HG03103 (cell line): Measurements from ENCODE around the gene SYTL3.

Experiments used
- ATAC-seq: cut with Tn5 transposase; IDR thresholded peaks from one replicate; pipeline ENCODE4 v1.9.1; 2021; ENCODE audit warnings: low read depth; ENCODE audit not compliant: unreplicated experiment

Gene SYTL3

DNA sequence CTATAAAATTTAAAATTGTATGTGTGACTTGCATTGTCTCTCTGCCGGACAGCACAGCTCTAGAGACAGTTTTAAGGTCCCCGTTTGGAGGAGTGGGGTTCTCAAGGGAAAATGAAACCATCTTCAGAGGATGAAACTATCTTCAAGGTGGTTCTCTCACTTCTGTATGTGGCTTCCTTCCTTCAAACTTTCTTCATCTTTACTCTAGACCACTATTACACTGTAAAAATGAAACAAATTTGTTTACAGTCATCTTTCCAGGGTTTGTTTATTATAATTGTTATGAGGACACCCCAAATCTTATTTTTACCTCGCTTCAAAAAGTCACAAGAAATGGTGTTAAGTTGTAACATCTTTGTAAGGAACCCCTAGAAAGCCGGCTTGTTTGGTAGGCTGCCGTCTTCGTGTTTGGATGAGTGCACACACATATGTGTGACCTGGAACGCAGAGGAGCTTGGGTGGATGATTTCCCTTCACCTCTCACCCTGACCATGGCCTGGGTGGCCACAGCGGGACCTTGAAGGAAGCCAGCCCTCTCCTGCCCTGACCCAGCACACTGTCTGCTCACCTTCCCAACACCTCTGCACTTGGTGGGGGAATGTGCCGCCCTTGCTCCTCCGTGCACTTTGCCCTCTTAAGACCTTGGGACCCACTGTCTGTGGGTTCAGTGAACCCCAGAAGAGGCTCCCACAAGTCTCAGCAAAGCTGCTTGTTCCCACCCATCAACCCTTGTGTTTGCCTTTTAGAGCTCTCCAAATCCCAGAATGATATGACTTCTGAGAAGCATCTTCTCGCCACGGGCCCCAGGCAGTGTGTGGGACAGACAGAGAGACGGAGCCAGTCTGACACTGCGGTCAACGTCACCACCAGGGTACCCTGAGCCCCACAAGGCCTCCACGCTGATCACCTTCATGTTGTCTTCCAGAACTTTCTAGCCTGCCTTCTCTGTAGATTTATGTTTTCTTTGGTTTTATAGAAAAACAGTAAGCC is 67.8 kb downstream of the SYTL3 start:
- ATAC-seq, result peak; percentile 39

DNA sequence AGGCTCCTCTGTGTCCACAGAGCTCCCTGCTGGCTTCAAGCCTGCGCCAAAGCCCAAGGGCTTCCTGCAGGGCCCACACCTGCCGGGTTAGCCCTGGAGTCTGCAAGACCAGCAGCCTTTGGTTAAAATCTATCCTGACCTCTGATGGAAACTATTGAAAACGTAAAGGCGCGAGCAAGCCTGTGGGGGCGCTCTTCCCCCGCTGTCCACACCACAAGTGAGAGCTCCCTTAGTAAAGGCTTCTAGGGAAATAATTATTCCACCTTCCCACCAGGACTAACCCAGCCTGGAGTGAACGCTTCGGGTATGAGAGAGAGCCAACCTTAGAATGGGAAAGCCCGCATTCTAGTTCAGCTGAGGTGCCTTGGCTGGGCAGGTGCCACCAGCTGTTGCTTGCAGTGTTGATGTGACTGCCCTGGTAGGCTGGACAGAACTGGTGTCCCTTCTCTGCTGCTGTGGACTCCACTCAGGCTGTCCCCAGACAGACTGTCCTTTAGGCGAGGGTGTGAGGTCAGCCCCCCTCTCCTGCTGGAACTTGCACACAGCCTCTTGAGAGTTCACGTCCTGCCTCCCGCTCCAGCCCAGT is 68.7 kb downstream of the SYTL3 start:
- ATAC-seq, result no peak

DNA sequence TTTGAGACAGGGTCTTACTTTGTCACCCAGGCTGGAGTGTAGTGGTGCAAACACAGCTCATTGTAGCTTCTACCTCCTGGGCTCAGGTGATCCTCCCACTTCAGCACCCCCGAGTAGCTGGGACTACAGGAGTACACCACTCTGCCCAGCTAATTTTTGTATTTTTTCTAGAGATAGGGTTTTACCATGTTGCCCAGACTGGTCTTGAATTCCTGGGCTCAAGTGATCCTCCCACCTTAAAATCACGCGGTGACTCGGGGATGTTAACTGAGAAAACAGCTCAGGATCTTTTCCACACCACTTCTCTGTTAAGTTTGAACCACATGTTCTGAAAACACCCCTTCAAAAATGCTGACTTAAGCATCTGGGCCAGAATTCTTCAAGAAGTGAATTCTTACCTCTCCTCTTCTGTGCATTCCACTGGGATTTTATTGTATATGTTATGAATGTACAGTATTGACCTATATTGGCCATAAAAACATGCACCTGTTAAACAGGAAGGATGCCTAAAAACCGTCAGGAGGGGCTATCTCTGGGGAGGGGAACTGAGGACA is 72.4 kb downstream of the SYTL3 start:
- no peak for ATAC-seq

DNA sequence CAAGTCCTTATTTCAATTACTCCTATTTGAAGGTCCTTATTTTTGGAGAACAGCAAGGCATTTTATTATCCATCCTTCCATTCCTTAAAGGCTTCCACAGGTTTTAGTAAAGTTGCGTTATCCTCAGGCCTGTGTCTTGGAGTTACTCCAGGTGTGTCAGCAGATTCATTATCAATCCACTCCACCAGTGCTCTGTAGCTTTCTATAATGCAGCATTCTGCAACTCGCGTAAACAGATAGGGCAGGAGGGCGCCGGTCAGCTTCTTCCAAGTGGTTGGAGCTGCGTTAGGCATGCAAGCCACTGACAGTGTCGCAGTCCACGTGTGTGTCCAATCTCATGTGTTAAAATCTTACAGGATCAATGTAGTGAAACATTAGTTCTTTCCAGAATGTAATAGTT is 75.8 kb downstream of the SYTL3 start:
- ATAC-seq, result no peak

DNA sequence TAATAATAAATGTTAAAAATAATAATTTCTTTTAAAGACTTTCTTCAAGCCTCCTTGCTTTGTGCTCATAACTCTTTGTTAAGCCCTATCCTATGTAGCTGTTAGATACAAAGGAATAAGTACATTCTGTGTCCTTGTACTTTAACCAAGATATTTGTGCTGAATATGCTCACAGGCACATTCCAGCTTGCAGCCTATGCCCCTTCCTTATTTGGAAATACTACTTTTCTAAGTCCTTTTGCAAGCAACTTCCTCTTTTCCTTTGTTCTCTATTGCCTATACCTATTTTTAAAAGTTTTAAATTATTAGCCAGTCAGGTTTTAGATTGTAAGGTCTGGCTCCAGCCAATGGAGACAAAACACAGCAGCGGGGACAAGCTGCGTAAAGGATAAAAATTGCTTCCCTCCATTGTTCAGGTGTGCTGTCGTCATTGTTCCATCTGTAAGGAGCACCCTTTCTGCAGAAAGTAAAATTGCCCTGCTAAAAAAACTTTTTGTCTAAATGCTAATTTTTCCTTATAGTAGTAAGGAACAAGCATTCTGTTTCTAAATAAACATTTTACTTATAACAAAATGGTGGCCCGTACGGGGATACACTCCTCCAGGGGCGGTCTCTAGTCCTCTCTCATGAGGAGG is 80.2 kb downstream of the SYTL3 start:
- ATAC-seq, result no peak

DNA sequence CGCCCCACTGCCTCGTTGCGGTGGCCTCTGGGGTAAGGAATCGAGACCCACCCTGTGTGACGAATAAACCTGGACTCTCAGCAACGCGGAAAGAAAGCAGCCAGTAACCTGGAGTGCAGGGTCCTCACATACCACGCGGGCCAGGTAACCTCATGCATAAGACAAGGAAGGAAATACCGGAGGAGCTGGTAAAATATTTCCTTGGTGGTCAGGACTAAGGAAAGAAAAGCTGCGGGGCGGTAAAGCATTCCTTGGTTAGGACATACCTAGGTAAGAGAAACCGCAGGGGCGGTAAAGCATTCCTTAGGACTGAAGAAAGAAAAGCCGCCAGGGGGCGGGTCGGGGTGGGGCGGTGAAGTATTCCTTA is 80.7 kb downstream of the SYTL3 start:
- no peak for ATAC-seq

DNA sequence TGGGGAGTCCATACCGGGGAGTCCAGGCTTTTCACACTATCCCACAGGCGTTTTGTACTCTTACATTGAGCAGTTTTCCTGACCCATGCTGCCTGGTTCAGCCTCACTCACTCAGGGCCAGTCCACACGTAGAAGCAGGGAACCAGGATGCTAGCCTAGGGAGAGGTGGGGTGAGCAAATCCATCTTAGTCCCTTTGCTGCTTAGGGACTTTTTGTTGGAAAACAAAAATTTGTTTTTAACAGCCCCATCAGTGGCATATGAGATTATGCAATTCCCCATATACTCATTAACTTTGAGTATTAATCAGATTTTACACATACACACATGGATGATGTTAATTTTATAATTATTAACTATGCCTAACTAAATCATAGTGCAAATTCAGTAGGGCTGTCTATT is 85.2 kb downstream of the SYTL3 start:
- ATAC-seq, result no peak

DNA sequence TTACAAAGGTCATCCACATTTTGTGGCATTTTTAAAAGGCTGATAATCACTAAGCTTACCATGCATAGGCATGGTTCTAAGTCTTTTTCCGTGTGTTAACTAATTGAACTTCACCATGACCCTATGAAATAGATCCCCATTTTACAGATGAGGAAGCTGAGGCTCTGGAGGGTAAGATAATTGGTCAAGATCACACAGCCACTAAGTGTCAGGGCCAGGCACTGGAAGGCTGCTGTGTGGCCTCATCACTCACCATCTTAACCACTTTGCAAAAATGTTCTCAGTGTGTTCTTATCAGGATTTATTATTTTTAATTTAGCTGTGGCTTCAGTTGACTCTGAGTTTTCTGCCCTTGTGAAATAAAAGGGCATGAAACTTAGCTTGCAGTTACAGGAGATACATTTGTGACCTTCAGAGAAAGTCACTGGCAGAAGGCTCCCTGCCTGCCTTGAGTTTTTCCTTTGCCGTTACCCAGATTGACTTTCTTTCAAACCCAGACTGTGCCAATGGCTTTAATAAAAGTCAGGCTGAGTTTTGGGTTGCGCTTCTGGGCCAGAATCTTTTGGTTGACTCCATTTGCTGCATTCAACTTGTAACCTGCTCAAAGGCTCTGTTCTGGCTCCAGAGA is 87.3 kb downstream of the SYTL3 start:
- no peak for ATAC-seq

DNA sequence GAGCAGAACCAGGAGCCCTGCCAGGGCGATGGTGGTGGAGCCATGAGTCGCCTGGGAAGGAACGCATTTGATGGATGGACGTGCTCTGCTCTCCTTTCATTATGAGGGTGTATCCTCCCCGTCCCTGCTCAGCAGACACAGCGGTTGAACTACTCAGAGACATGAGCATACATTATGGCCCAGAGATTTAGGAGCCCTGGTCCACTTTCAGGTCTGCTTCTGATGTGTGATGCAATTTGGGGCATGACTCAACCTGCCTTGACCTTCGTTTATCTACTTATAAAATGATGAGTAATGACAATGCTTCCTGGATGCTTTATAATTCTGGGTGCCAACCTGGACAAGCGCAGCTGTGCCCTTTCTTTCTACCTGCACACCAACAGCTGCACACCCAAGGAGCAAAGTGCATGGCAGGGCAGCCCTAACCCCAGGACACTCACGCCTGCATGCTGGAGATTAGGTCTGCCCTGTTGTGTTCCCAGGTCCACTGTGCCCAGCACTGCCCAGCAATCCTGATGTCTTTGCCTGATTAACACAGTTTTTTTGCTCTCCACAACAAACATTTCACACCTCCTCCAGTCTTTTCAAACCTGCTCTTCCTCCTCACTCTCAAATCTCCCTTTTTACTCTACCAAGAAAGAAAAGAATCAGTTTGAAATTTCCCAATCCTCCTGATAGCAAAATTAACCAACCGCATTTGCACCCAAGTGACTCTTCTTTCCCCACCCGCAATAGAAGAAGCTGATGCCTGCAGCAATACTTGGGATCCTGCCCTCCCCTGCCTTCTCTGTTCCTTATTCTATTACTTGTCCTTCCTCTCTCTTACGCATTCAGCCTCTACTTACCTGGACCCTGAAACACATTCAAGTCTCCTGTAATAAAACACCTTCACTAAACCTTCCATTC is 88.1 kb downstream of the SYTL3 start:
- ATAC-seq, result no peak

DNA sequence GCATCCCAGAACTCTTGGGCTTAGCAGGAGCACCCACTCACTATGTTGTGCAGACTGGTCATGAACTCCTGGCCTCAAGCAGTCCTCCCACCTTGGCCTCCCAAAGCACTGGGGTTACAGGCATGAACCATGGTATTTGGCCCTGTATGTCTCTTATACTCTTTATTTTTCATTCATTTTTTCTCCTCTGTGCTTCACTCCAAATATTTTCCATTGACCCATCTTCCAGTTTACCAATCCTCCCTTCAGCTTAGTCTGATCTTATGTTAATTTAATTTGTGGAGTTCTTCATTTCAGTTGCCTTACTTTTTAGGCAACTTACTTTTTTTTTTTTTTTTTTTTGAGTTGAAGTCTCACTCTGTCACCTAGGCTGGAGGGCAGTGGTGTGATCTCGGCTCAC is 89.8 kb downstream of the SYTL3 start:
- no peak for ATAC-seq

DNA sequence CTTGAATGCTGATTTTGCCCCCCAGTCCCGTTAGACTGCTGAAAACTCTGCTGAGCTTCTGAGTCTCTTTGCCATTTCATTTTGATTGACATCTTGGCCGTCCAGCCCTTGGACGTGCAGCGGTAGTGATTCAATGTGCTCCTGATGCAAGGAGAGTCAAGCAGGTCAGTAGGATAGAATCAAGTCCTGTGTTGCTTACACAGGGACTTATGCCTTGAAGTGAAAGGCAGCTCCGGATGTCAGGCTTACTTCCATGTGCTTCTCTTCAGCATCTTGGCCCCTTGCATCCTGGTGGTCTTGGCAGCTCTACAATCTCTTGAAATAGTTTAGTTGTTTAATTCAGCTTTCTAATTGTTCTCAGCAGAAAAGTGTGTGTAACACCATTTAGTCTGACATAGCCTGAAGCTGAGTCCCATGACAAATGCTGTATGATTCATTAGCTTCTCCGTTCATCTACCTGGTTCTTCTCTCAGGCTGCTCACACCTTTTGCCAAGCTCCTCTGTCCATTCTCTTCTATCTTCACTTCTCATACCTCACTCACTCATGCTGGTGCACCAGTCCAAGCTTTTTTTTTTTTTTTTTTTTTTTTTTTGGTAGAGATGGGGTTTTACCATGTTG is 93.3 kb downstream of the SYTL3 start:
- no peak for ATAC-seq

DNA sequence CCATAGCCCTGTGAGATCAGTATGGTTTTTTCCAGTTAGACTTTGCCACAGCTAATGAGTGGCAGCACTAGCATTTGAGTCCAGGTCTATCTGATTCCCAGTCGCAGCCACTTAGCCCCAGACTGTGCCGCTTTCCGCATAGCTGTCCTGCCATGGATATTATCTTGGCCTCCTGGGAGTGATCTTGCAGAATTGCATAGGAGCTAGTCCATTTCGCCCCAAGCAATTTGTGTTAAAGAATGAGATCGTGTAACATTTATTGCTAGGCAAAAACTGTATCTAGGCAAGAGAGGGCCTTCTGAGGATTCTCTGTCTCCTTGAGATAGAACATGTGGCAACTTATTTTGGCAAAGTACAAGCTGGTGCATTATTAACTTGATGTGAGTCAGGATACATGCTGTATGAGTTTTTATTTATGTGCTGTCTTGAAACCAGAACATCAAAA is 95.2 kb downstream of the SYTL3 start:
- no peak for ATAC-seq

DNA sequence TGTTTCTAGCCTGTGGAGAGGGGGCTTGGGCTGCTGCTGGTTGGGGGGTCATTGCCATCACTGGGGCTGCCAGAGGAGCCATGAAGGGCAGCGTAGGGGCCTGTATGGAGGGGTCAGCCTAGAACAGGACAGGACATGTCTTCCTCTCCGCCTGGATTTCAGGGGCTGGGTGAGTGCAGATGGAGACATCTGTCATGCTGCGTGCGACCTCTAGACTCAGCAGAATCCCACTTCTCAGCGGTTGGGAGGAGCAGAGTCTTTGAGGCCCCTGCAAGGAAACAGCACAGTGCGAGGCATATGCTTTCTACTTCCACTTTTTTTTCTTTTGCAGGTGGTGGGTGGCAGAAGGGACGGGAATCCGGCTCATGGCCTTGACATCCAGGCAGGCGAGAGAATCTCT is 101.4 kb downstream of the SYTL3 start:
- ATAC-seq, result no peak

DNA sequence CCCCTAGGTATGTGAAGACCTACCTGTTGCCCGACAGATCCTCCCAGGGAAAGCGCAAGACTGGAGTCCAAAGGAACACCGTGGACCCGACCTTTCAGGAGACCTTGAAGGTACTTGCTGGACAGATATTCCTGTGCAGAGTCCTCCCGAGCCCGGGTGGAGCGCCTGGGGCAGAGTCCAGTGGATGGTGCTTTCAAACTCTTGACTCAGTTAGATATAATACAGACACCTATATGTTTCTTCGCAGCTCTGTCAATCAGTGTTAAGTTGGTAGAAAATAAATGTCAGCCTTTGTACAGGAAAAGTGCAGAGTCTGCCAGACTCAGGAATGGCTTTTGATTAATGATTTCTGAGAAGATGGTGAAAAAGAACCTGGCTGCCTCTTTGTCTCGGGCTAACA is 102.1 kb downstream of the SYTL3 start:
- ATAC-seq, result no peak

DNA sequence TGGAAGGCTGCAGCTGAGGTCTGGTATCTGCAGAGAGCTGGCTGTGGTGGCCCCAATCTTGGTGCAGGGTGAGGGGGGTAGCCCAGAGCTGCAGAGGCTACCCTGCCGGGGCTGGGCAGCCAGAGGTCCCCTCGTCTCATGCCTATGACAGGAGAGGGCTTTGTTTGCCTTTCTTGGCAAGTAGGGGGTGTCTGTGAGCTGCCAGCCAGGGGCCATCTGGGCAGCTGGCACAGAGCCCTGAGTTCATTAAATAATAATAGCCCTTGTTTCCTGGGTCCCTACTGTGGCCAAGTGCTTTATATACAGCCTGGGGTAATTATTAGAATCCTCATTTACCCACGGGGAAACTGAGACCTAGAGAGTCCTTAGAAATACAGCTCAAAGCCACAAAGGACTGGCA is 102.8 kb downstream of the SYTL3 start:
- ATAC-seq, result no peak

DNA sequence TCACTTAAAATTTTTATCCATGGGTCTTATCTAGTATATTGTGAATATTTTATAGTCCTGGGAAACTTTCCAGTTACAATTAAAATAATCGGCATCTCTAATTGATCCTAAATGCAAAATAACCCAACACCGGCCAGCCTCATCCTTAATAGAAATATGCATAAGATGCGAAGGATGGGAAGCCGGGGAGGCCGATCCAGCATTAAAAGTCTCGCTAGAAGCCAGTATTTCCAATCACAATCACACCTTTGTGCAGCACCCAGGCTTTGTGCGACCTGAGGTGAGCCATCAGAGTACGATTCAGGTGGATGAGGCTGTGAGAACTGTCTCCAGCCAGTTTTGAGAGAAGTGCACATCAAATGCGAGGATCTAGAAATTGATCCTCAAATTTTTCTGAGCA is 104.0 kb downstream of the SYTL3 start:
- no peak for ATAC-seq

DNA sequence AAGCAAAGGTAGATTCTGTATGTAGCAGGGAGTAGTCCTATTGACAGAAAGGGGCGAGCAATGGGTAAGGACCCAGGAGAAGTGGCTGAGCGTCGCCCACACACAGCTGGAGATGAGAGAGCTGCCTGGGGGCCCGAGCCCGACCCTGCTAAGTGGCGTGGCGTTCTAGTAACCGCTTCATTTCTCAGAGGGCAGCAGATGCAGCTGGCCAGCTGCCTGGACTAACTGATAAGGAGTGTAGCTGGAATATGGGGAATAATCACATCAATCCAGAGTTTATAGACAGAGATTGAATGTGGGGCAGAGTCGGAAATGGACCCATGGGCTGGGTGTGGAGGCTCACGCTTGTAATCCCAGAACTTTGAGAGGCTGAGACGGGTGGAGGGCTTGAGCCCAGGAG is 104.9 kb downstream of the SYTL3 start:
- ATAC-seq, result no peak

DNA sequence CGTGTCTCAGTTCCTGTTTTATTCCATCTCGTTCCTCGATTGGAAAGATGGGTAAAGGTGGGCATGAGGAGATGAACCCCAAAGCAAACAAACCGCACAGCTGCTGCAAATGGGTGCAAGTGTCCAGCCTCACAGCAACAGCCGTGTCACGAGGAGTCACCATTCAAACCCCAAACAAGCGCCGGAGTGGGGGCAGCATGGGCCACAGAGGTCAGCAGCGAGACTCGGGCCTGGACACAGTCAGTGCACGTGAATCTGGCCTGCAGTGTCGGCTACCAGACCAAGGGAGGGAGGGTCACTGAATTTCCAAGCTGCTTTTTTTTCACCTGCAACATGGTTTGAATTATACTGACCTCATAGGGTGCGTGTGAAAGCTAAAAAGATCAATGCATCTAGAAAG is 105.8 kb downstream of the SYTL3 start:
- no peak for ATAC-seq

DNA sequence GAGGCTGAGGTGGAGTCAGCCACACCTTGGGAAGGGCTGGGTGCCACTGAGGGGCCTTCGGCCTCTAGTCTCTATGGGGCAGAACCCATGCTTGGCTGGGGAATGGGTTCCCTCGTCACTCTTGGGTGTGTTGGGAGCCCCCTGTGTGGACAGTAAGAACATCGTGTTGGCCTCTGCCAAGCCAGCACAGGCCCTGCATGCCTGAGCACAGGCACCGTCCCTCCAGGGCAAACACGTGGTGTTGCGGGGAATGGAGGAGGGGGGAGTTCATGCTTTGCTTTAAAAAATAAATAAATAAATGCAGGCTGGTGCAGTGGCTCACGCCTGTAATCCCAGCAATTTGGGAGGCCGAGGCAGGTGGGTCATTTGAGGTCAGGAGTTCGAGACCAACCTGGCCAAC is 106.3 kb downstream of the SYTL3 start:
- no peak for ATAC-seq
